Sigmoid colon (tissue), 4 donors: ENCODE measurements around the gene PRKD1.

ENCODE experiments used
- EP300 ChIP-seq, 4 donors: sonication (generic); formaldehyde crosslinking; IDR thresholded peaks; one replicate each; pipeline ENCODE4 v1.6.1; 2017; ENCODE audit warnings: antibody characterized with exemption in 4 of 4
- POLR2A ChIP-seq, 2 donors: fragments of 450-650 bp; IDR thresholded peaks; one replicate each; pipeline ENCODE4 v1.6.1; 2016; ENCODE audit warnings: antibody characterized with exemption in 2 of 2, mild to moderate bottlenecking in 2 of 2, moderate library complexity in 2 of 2
- POLR2AphosphoS5 ChIP-seq, 4 donors: sonication (generic); formaldehyde crosslinking; IDR thresholded peaks; one replicate each; pipeline ENCODE4 v1.6.1; 2017; ENCODE audit warnings: antibody characterized with exemption in 4 of 4
- TF ChIP-seq, protein P1 (sequence below), 4 experiments: fragments of 450-650 bp in 3 of 4; fragments of 200-600 bp in 1 of 4; IDR thresholded peaks; one replicate each; pipeline ENCODE4 v1.5.1; 2016 to 2019; ENCODE audit warnings: antibody characterized with exemption in 4 of 4, mild to moderate bottlenecking in 3 of 4, moderate library complexity in 2 of 4

DNA sequence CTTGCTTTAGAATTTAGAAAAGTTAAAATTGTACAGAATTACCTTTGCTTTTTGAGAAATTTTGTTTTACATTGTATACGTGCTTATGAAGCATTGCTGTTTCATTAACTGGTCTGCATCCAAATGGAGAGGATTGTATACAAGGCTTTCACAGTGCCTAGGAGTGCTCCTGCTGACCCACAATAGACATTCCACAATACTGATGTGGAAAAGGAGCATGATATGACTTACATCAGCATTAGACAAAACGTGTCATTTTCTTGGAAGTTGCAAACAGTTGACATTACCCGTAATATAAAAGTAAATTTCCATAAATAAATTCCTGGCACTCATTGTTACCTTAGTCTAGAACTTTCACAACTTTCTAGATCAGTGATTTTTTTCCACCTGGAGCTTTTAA lies 1.9 kb downstream of the PRKD1 start:
- TF ChIP-seq EP300 (IDR thresholded peaks at IDR 0.05) (no peak), POLR2AphosphoS5 (IDR thresholded peaks at IDR 0.05) (no peak), POLR2A (IDR thresholded peaks at IDR 0.05) (no peak)
- TF ChIP-seq, protein P1, sequence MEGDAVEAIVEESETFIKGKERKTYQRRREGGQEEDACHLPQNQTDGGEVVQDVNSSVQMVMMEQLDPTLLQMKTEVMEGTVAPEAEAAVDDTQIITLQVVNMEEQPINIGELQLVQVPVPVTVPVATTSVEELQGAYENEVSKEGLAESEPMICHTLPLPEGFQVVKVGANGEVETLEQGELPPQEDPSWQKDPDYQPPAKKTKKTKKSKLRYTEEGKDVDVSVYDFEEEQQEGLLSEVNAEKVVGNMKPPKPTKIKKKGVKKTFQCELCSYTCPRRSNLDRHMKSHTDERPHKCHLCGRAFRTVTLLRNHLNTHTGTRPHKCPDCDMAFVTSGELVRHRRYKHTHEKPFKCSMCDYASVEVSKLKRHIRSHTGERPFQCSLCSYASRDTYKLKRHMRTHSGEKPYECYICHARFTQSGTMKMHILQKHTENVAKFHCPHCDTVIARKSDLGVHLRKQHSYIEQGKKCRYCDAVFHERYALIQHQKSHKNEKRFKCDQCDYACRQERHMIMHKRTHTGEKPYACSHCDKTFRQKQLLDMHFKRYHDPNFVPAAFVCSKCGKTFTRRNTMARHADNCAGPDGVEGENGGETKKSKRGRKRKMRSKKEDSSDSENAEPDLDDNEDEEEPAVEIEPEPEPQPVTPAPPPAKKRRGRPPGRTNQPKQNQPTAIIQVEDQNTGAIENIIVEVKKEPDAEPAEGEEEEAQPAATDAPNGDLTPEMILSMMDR (IDR thresholded peaks at IDR 0.05) = no peak
